ENCODE results near the gene RPS23.

The RPS23 gene

GRCh38 chr5:82307451-82307850, 29.3 kb upstream of the RPS23 start:
- ChIA-PET POLR2A (no interaction called here), CTCF (no interaction called here)
- TF ChIP-seq HDGF (IDR thresholded peaks at IDR 0.05; ENCODE audit: borderline replicate concordance) (no peak), LEF1 (IDR thresholded peaks at IDR 0.05; ENCODE audit: borderline replicate concordance) (no peak), ZNF384 (IDR thresholded peaks at IDR 0.05) (no peak), SUZ12 (IDR thresholded peaks at IDR 0.05) (no peak), PKNOX1 (IDR thresholded peaks at IDR 0.05) (no peak), L3MBTL2 (conservative IDR thresholded peaks at IDR 0.05) (no peak), ELF4 (IDR thresholded peaks at IDR 0.05) (no peak), FOXK2 (IDR thresholded peaks at IDR 0.05) (no peak), FOXM1 (IDR thresholded peaks at IDR 0.05; ENCODE audit: borderline replicate concordance) (no peak), NFRKB (IDR thresholded peaks at IDR 0.05) (no peak), TARDBP (IDR thresholded peaks at IDR 0.05) (no peak), SP1 (IDR thresholded peaks at IDR 0.05) (no peak), CTBP1 (IDR thresholded peaks at IDR 0.05; ENCODE audit: borderline replicate concordance) (no peak), FOXA1 (IDR thresholded peaks at IDR 0.05) (no peak), ARNT (IDR thresholded peaks at IDR 0.05) (no peak), BHLHE40 (IDR thresholded peaks at IDR 0.05; ENCODE audit: borderline replicate concordance) (no peak)
- no peak for DNase-seq (ENCODE audit: extremely low spot score)

- ChIA-PET POLR2A (interaction anchor here (1.0 kb wide), 1 partner anchor 28 kb away, joined by 4 read pairs; the partner anchor contains the start of gene RPS23), CTCF (interaction anchor here (0.7 kb wide), 1 partner anchor 43 kb away, joined by 3 read pairs; no protein-coding TSS in a partner anchor)
- DNase-seq (ENCODE audit: extremely low spot score) = no peak
- TF ChIP-seq SUZ12 (IDR thresholded peaks at IDR 0.05) (no peak), SP1 (IDR thresholded peaks at IDR 0.05) (no peak), LEF1 (IDR thresholded peaks at IDR 0.05; ENCODE audit: borderline replicate concordance) (no peak), PKNOX1 (IDR thresholded peaks at IDR 0.05) (no peak), BHLHE40 (IDR thresholded peaks at IDR 0.05; ENCODE audit: borderline replicate concordance) (no peak), HDGF (IDR thresholded peaks at IDR 0.05; ENCODE audit: borderline replicate concordance) (no peak), TARDBP (IDR thresholded peaks at IDR 0.05) (no peak)
Observed at GRCh38 chr5:82306151-82306550, 28.0 kb upstream of the RPS23 start.

GRCh38 chr5:82301190-82301589, 23.0 kb upstream of the RPS23 start:
- DNase-seq (ENCODE audit: extremely low spot score) = no peak
- CTCF ChIA-PET = no interaction called here
- TF ChIP-seq L3MBTL2 (conservative IDR thresholded peaks at IDR 0.05) (no peak), HDGF (IDR thresholded peaks at IDR 0.05; ENCODE audit: borderline replicate concordance) (no peak), ARNT (IDR thresholded peaks at IDR 0.05) (no peak), CTBP1 (IDR thresholded peaks at IDR 0.05; ENCODE audit: borderline replicate concordance) (no peak), BHLHE40 (IDR thresholded peaks at IDR 0.05; ENCODE audit: borderline replicate concordance) (no peak), SUZ12 (IDR thresholded peaks at IDR 0.05) (no peak), FOXM1 (IDR thresholded peaks at IDR 0.05; ENCODE audit: borderline replicate concordance) (no peak)
- POLR2A ChIA-PET = no interaction called here

GRCh38 chr5:82298668-82299067, 20.5 kb upstream of the RPS23 start:
- no peak for DNase-seq (ENCODE audit: extremely low spot score)
- ChIA-PET CTCF (no interaction called here), POLR2A (interaction anchor here (1.5 kb wide), 1 partner anchor 21 kb away, joined by 6 read pairs; the partner anchor contains the start of gene RPS23)
- TF ChIP-seq FOXA1 (IDR thresholded peaks at IDR 0.05) (no peak), FOXM1 (IDR thresholded peaks at IDR 0.05; ENCODE audit: borderline replicate concordance) (no peak), ZNF384 (IDR thresholded peaks at IDR 0.05) (no peak), PKNOX1 (IDR thresholded peaks at IDR 0.05) (no peak), LEF1 (IDR thresholded peaks at IDR 0.05; ENCODE audit: borderline replicate concordance) (no peak)

GRCh38 chr5:82297711-82298110, 19.6 kb upstream of the RPS23 start:
- ChIA-PET CTCF (no interaction called here), POLR2A (interaction anchor here (1.5 kb wide), 1 partner anchor 20 kb away, joined by 6 read pairs; the partner anchor contains the start of gene RPS23)
- no peak for DNase-seq (ENCODE audit: extremely low spot score)
- TF ChIP-seq TARDBP (IDR thresholded peaks at IDR 0.05) (no peak), ARNT (IDR thresholded peaks at IDR 0.05) (no peak), FOXK2 (IDR thresholded peaks at IDR 0.05) (no peak), NFRKB (IDR thresholded peaks at IDR 0.05) (no peak), SP1 (IDR thresholded peaks at IDR 0.05) (no peak), ELF4 (IDR thresholded peaks at IDR 0.05) (no peak), CTBP1 (IDR thresholded peaks at IDR 0.05; ENCODE audit: borderline replicate concordance) (no peak), SUZ12 (IDR thresholded peaks at IDR 0.05) (no peak), ZNF384 (IDR thresholded peaks at IDR 0.05) (no peak)

GRCh38 chr5:82296929-82297328, 18.8 kb upstream of the RPS23 start:
- no peak for TF ChIP-seq CTBP1 (IDR thresholded peaks at IDR 0.05; ENCODE audit: borderline replicate concordance)
- no peak for TF ChIP-seq SP1 (IDR thresholded peaks at IDR 0.05)
- TF ChIP-seq FOXA1 (IDR thresholded peaks at IDR 0.05) = no peak
- no peak for TF ChIP-seq FOXK2 (IDR thresholded peaks at IDR 0.05)
- no peak for TF ChIP-seq L3MBTL2 (conservative IDR thresholded peaks at IDR 0.05)
- TF ChIP-seq LEF1 (IDR thresholded peaks at IDR 0.05; ENCODE audit: borderline replicate concordance) = no peak
- TF ChIP-seq FOXM1 (IDR thresholded peaks at IDR 0.05; ENCODE audit: borderline replicate concordance) = no peak
- TF ChIP-seq NFRKB (IDR thresholded peaks at IDR 0.05) = no peak
- no peak for TF ChIP-seq HDGF (IDR thresholded peaks at IDR 0.05; ENCODE audit: borderline replicate concordance)
- TF ChIP-seq ARNT (IDR thresholded peaks at IDR 0.05) = no peak
- no peak for TF ChIP-seq BHLHE40 (IDR thresholded peaks at IDR 0.05; ENCODE audit: borderline replicate concordance)
- TF ChIP-seq PKNOX1 (IDR thresholded peaks at IDR 0.05) = no peak
- no peak for TF ChIP-seq TARDBP (IDR thresholded peaks at IDR 0.05)
- TF ChIP-seq ZNF384 (IDR thresholded peaks at IDR 0.05) = no peak
- no peak for TF ChIP-seq ELF4 (IDR thresholded peaks at IDR 0.05)
- TF ChIP-seq SUZ12 (IDR thresholded peaks at IDR 0.05) = no peak
- POLR2A ChIA-PET = no interaction called here
- CTCF ChIA-PET = no interaction called here
- DNase-seq (ENCODE audit: extremely low spot score) = no peak

All from HEK293T (cell line).